PFSK-1 (cell line): ENCODE measurements around the gene LTBP3.

Source experiments
- FOXP2 ChIP-seq: optimal IDR thresholded peaks from 2 replicates; pipeline ENCODE3; 2011; ENCODE audit warnings: borderline replicate concordance, control low read depth, inconsistent platforms; ENCODE audit not compliant: insufficient read depth; ENCODE audit errors: extremely low read length, extremely low read depth
- POLR2AphosphoS5 ChIP-seq: IDR thresholded peaks from 2 replicates; pipeline ENCODE4 v1.6.1; 2012; ENCODE audit warnings: low read depth, mild to moderate bottlenecking, control low read depth, low read length, moderate library complexity
- REST ChIP-seq, 2 experiments: IDR thresholded peaks; 2 replicates each; pipeline versions ENCODE4 v1.6.1 to v1.8.0; 2011 to 2012; ENCODE audit warnings: low read depth in 2 of 2, low read length in 2 of 2, control low read depth in 1 of 2, inconsistent platforms in 1 of 2, mild to moderate bottlenecking in 1 of 2, moderate library complexity in 1 of 2; ENCODE audit not compliant: insufficient read depth in 1 of 2
- SIN3A ChIP-seq: IDR thresholded peaks from 2 replicates; pipeline ENCODE4 v1.6.1; 2012; ENCODE audit warnings: mild to moderate bottlenecking, low read length, moderate library complexity, borderline replicate concordance; ENCODE audit not compliant: insufficient read depth
- TAF1 ChIP-seq: IDR thresholded peaks from 2 replicates; pipeline ENCODE4 v1.6.1; 2012; ENCODE audit warnings: low read length, control low read depth, borderline replicate concordance; ENCODE audit not compliant: insufficient read depth

The LTBP3 gene

GRCh38 chr11:65557280-65558001 lies 718 bp downstream of the LTBP3 start:
- no peak for TF ChIP-seq TAF1
- no peak for TF ChIP-seq SIN3A
- TF ChIP-seq POLR2AphosphoS5, result no peak
- no peak for TF ChIP-seq REST (IDR thresholded peaks at IDR 0.05; ENCODE audit: insufficient read depth in 1 of 2, low read depth in 2 of 2, low read length in 2 of 2)
- TF ChIP-seq FOXP2, result no peak

GRCh38 chr11:65556470-65557279 lies 1.5 kb downstream of the LTBP3 start:
- TF ChIP-seq REST (IDR thresholded peaks at IDR 0.05; ENCODE audit: insufficient read depth in 1 of 2, low read depth in 2 of 2, low read length in 2 of 2), result no peak
- no peak for TF ChIP-seq SIN3A
- no peak for TF ChIP-seq POLR2AphosphoS5
- no peak for TF ChIP-seq TAF1
- TF ChIP-seq FOXP2, result no peak

- TF ChIP-seq FOXP2, result no peak
- peak; percentile 62; the same call in 1 of the 2 replicates for TF ChIP-seq SIN3A
- no peak for TF ChIP-seq POLR2AphosphoS5
- TF ChIP-seq REST (IDR thresholded peaks at IDR 0.05; ENCODE audit: insufficient read depth in 1 of 2, low read depth in 2 of 2, low read length in 2 of 2), result no peak
Observed at GRCh38 chr11:65555693-65556231, 2.4 kb downstream of the LTBP3 start.

GRCh38 chr11:65554842-65555430 lies 3.2 kb downstream of the LTBP3 start:
- TF ChIP-seq SIN3A (no peak), REST (IDR thresholded peaks at IDR 0.05; ENCODE audit: insufficient read depth in 1 of 2, low read depth in 2 of 2, low read length in 2 of 2) (no peak), TAF1 (no peak), FOXP2 (no peak), POLR2AphosphoS5 (no peak)
